HG02884 (cell line): Measurements from ENCODE around the gene ZNG1B.
"Not testable (repeated sequence)": the region's sequence is repeated elsewhere in the genome, so short reads cannot be mapped to it uniquely, and the experiment has no call there.

Source experiments
- ATAC-seq: cut with Tn5 transposase; IDR thresholded peaks from one replicate; pipeline ENCODE4 v1.9.1; 2021; ENCODE audit warnings: mild to moderate bottlenecking, moderate library complexity; ENCODE audit not compliant: unreplicated experiment

The ZNG1B gene

DNA sequence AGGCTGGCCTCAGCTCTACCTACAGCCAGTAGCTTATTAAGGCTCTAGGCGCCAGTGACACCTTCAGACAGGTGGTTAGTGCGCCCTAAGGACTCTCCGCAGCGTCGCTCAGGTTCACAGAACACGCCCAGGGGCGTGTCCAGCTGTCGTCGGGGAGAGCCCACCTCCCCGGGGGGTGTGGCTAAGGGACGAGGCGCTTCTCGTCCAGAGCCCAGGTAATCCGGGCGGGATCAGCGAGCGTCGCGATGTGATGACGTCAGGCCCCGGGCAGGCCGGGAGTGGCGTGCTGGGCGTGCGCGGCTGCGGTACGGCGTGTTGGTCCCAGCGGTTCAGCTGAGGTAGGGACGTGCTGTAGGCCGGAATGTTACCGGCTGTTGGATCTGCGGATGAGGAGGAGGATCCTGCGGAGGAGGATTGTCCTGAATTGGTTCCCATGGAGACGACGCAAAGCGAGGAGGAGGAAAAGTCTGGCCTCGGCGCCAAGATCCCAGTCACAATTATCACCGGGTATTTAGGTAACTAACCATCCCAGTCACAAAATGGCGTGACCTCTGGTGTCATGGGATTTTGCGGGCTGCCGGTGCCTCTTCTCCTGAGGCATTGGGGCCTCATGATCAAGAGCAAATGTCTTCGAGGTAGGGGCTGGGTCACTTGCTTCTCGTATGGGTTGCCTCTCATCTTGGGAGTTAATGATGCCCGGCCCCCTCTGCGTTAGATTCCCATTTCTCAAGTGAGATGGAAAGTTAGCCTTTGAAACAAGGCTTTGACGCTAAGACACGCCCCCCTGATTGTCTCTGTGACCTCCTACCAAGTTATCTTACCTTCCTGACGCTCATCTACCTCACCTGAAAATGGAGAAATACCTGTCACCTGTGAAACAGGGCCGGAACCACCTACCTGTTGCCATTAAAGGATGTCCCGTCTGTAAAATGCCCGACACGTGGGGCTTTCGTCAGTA is at the start of gene ZNG1B:
Gene ZNG1B (plus strand): TSS at position 184 of the 958 bp plus-strand sequence. CDS start 178 bp downstream, at position 362.
- ATAC-seq = not testable (repeated sequence)

DNA sequence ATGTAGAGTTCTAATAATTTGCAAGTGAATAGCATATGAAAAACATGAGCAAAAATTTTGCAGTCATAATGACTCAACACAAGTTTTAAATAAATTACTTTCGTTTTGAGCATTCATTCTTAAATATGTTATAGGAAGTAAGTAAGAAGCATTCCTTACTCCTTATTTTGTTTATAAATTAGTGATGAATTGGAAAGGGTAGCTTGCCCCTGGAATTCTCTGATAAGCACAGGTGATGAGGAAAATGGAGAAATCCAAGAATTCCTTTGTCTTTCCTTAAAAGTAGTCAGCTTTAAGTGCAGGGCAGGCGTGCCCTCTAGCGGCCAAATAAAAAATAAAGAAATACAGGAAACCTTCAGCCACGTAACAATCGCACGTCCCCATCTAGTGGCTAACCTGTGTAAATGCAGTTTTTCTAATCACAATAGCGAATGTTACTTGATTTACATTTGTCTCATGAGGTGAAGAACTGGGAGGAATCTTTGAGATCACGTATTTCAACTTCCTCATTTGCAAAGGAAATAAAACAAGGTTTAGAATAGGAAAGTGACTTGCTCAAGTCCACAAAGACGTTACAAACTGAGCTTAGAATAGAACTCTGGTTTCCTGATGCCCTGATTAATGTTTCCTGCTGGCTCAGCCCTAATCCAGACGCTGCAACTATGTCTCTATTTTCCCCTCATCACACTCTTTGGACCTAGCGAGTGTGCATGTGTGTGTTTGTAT is 47.2 kb upstream of the ZNG1B start:
- peak; percentile 71 for ATAC-seq

GRCh38 chr2:113391073-113391472 is 46.4 kb upstream of the ZNG1B start:
- no peak for ATAC-seq

GRCh38 chr2:113406114-113406513 is 31.4 kb upstream of the ZNG1B start:
- no peak for ATAC-seq

DNA sequence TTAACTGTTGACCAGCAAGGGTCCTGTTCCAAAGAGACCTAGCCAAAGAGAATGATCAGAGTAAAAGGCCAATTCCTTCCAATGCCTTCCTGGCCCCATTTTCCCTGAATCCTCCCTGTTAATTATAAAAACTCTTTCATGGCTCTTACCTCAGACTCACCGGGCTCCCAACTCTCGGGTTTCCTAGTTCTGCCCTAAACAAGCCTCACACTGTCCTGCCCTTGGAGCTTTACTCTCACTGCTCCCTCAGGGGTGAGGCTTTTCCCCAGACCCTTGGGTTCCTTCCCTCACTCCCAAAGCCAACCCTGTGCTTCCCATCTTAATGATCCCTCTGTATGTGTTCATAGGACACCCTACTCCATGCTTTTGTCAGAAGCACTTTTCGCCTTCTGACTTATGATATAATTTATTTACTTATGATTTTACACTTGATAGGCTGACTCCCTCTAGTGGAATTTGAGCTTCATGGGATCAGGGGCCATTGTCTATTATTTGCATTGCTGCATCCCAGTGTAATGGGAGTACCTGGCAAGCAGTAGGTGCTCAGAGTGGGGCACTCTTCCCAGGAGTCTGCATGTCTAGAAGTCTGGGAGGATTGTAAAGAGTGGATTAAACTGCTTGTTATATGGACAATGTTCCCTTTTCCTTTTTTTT is 29.9 kb upstream of the ZNG1B start:
- no peak for ATAC-seq

DNA sequence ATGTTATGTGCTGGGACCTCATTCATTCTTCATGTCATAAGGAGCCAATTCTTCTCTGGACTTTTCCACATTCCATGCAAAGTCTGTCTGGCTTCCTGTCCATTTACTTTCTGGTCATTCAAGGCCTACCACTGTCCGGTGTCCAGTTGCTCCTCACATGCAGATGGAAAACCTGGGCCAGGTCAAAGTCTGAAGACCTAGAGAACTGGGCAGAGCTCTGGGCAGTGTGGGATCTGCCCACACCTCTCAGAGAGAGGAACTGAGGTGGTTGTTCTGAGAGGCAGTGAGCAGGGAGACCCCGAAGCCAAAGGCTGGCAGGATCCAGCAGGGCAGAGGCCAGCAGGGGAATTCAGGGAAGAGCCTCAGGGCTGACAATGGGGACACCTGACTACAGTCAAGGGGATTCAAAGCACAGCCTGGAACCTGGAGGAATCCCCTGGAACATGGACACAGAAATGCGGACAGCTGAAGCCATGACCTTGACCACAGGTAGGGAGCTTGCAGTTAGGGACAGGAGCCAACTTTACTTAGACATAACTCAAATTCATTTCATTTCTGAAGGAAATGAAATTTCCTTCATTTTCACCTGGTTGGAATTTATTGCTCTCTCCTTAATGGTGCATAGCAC is 25.7 kb upstream of the ZNG1B start:
- not testable (repeated sequence) for ATAC-seq

DNA sequence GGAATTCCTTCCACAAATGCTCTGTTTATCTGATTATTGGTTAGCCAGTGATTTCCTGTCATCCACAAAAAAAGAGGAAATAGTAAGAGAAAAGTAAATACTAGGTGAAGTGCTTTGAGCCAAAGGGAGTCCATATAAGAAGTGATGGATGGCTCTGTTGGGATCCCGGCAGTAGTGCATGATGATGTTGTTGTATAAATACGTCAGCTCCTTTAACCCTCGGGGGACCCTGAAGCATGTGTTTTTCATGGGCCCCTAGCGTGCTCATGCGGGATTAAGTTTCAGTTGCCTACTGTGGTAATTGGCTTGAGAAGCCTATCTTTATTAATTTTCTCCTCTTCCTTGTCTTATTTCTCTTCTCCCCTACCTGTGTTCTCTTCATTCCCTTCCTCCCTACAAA is 24.7 kb upstream of the ZNG1B start:
- ATAC-seq = not testable (repeated sequence)

DNA sequence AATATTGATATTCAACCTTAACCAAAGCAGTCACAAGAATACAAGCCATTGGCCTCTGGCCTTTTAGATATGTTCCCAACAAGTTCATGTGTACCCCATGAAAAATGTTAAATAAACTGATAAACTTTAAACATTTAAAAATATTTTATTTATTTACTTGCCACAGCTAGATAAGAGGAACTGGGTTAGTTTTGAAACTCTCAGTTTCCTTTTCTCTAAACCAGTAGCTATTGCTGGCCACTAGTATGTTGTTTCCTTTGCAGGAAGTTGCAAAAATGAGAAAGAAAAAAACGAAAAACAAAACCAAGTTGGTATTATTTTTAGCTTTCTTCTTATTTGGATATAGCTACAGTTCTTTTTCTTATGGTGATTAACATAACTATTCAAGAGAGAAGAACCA is 5.7 kb upstream of the ZNG1B start:
- not testable (repeated sequence) for ATAC-seq

DNA sequence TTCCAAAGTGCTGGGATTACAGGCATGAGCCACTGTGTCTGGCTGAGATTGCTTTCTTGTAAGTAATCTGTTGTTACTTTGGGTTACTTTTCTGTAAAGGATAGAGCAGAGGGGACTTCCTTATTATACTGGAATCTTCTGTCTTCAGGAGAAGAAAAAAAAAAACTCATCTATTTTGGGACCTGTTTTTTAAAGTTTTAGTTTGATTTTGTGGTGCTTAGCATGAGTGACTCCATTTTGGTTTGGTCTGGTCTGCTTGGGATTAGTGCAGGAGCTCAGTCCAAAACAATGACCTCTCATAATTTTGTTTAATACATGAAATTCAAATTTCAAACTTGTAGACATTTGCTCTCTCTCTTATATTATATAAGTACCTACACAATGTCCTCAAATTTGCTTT is 4.0 kb upstream of the ZNG1B start:
- not testable (repeated sequence) for ATAC-seq

GRCh38 chr2:113465770-113466169 is 28.3 kb downstream of the ZNG1B start:
- not testable (repeated sequence) for ATAC-seq

DNA sequence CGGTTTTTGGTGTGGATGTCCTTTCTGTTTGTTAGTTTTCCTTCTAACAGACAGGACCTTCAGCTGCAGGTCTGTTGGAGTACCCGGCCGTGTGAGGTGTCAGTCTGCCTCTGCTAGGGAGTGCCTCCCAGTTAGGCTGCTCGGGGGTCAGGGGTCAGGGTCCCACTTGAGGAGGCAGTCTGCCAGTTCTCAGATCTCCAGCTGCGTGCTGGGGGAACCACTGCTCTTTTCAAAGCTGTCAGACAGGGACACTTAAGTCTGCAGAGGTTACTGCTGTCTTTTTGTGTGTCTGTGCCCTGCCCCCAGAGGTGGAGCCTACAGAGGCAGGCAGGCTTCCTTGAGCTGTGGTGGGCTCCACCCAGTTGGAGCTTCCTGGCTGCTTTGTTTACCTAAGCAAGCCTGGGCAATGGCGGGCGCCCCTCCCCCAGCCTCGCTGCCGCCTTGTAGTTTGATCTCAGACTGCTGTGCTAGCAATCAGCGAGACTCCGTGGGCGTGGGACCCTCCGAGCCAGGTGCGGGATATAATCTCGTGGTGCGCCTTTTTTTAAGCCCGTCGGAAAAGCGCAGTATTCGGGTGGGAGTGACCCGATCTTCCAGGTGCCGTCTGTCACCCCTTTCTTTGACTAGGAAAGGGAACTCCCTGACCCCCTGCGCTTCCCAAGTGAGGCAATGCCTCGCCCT is 39.3 kb downstream of the ZNG1B start:
- ATAC-seq = not testable (repeated sequence)

GRCh38 chr2:113496527-113496926 is 59.0 kb downstream of the ZNG1B start:
- not testable (repeated sequence) for ATAC-seq

- not testable (repeated sequence) for ATAC-seq
Measured at GRCh38 chr2:113498365-113498764, 60.9 kb downstream of the ZNG1B start, which contains the start of gene FOXD4L1. Gene FOXD4L1 (plus strand): TSS chr2:113498665. CDS start chr2:113499257, 592 bp downstream.

DNA sequence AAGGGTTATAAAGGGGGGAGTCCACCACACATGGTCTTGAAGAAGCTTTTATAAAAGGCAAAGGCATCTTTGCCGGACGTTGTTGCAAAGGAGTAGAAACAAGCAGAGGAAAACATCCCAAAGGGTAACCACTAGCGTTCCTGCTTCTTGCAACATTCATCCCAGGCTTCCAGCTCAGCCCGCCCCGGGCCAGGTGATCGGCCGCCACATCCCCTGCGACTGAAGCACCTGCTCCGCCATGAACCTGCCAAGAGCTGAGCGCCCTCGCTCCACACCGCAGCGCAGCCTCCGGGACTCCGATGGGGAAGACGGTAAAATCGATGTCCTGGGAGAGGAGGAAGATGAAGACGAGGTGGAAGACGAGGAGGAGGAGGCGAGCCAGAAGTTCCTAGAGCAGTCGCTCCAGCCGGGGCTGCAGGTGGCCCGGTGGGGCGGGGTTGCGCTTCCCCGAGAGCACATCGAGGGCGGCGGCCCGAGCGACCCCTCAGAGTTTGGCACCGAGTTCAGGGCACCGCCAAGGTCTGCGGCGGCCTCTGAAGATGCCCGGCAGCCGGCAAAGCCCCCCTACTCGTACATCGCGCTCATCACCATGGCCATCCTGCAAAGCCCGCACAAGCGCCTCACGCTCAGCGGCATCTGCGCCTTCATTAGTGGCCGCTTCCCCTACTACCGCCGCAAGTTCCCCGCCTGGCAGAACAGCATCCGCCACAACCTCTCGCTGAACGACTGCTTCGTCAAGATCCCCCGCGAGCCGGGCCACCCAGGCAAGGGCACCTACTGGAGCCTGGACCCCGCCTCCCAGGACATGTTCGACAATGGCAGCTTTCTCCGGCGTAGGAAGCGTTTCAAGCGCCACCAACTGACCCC is 61.8 kb downstream of the ZNG1B start:
- ATAC-seq = not testable (repeated sequence)

- ATAC-seq = not testable (repeated sequence)
Measured at GRCh38 chr2:113499886-113500722, 62.6 kb downstream of the ZNG1B start.

GRCh38 chr2:113500723-113501038 is 63.2 kb downstream of the ZNG1B start:
- ATAC-seq = not testable (repeated sequence)

DNA sequence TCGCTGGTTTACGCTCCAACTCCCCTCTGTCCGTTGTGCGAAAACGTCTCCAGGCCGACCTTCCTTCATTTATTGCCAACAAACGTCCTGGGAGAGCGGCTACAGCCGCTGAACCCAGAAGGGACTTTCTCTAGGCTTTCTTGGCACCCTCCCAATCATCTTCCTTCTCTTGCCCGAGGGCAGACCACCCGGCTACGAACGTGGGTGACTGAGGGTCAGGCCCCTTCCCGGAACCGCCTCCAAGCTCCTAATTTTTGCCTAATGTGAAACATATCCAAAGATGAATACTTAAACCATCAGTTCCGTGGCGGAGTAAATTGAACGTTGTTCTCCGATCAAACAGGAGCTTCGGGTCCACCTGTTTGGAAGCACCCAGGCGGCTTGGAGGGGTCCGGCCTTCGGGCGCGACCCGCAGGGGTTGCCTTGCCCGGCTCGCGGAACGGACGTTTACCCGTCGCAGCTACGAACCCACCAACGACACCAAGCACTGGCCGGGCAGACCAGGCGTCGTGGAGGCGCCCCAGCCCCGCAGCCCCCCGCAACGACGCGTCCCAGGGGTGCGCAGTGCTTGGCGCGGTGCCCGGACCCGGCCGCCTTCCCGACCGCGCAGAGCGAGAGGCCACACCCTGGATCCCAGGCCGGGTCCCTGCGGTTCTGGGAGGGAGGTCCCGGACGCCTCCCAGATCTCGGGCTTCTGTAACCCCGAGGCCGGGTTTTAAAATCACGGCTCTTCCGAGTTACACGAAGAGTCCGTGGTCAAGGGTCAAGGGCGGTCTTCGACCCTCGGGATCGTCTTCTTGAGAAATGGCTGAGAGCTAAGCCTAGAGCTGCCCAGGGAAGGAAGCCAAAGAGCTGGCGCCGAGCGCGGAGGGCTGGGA is 65.0 kb downstream of the ZNG1B start:
- peak; percentile 28 for ATAC-seq
